ENCODE measurements around the gene LIN7B. TPM values are rescaled to one million over a fixed set of nuclear protein-coding genes. Genes with fewer than 3 reads are reported as not detected.

Gene LIN7B
- total and polyA plus RNA-seq, 2 of the 13 experiments (the other 11 are each of a cell fraction or from before 2014, with no cell fraction given) = 5.3 to 7.6 TPM

- no peak for TF ChIP-seq ZNF562 (CRISPR knock-in tag; IDR thresholded peaks at IDR 0.05; ENCODE audit: borderline replicate concordance)
- TF ChIP-seq KLF6 (CRISPR knock-in tag; IDR thresholded peaks at IDR 0.05) = no peak
- no peak for TF ChIP-seq ZNF672 (CRISPR knock-in tag; IDR thresholded peaks at IDR 0.05)
- TF ChIP-seq SIN3A (IDR thresholded peaks at IDR 0.05; ENCODE audit: borderline replicate concordance, low read depth, low read length) = 0 out of 2 replicates have a peak, but pooled peaks have one; percentile 24
- TF ChIP-seq SMC3 (IDR thresholded peaks at IDR 0.05; ENCODE audit: low read length) = no peak
- no peak for TF ChIP-seq HHEX (CRISPR knock-in tag; IDR thresholded peaks at IDR 0.05)
- no peak for TF ChIP-seq ZNF292 (CRISPR knock-in tag; IDR thresholded peaks at IDR 0.05; ENCODE audit: borderline replicate concordance, low read depth)
- no peak for TF ChIP-seq REXO4 (CRISPR knock-in tag; IDR thresholded peaks at IDR 0.05; ENCODE audit: borderline replicate concordance)
- no peak; the same call in 1 of the 2 replicates for TF ChIP-seq SOX5 (CRISPR knock-in tag; IDR thresholded peaks at IDR 0.05; ENCODE audit: borderline replicate concordance)
- no peak for TF ChIP-seq ZNF317 (CRISPR knock-in tag; IDR thresholded peaks at IDR 0.05)
- 0 out of 2 replicates have a peak, but pooled peaks have one; percentile 28 for TF ChIP-seq ZNF775 (CRISPR knock-in tag; IDR thresholded peaks at IDR 0.05; ENCODE audit: borderline replicate concordance)
- TF ChIP-seq ZNF7 (CRISPR knock-in tag; IDR thresholded peaks at IDR 0.05) = no peak
- TF ChIP-seq JUND (CRISPR knock-in tag; IDR thresholded peaks at IDR 0.05) = no peak
- TF ChIP-seq RXRB (CRISPR knock-in tag; IDR thresholded peaks at IDR 0.05; ENCODE audit: borderline replicate concordance) = no peak; the same call in 1 of the 2 replicates
- peak; percentile 48 for TF ChIP-seq SP2 (CRISPR knock-in tag; IDR thresholded peaks at IDR 0.05)
- TF ChIP-seq ZNF547 (CRISPR knock-in tag; IDR thresholded peaks at IDR 0.05) = peak; percentile 82
- peak; percentile 71 for TF ChIP-seq MYC (CRISPR knock-in tag; IDR thresholded peaks at IDR 0.05; ENCODE audit: borderline replicate concordance)
- peak; percentile 82 for TF ChIP-seq PHF21A (CRISPR knock-in tag; IDR thresholded peaks at IDR 0.05)
- TF ChIP-seq ZKSCAN8 (CRISPR knock-in tag; IDR thresholded peaks at IDR 0.05; ENCODE audit: borderline replicate concordance) = no peak
- no peak for TF ChIP-seq ZNF792 (CRISPR knock-in tag; IDR thresholded peaks at IDR 0.05)
- no peak; the same call in 1 of the 2 replicates for TF ChIP-seq RBAK (CRISPR knock-in tag; IDR thresholded peaks at IDR 0.05)
- TF ChIP-seq MXD3 (CRISPR knock-in tag; IDR thresholded peaks at IDR 0.05) = no peak
- TF ChIP-seq TFDP1 (CRISPR knock-in tag; IDR thresholded peaks at IDR 0.05; ENCODE audit: borderline replicate concordance) = peak; percentile 50; the same call in 1 of the 2 replicates
- no peak; the same call in 1 of the 2 replicates for TF ChIP-seq DPF2 (CRISPR knock-in tag; IDR thresholded peaks at IDR 0.05; ENCODE audit: borderline replicate concordance, low read depth)
- no peak; the same call in 1 of the 2 replicates for TF ChIP-seq ZNF629 (CRISPR knock-in tag; conservative IDR thresholded peaks at IDR 0.05)
- TF ChIP-seq ZNF331 (CRISPR knock-in tag; IDR thresholded peaks at IDR 0.05) = no peak
- no peak for TF ChIP-seq KLF11 (CRISPR knock-in tag; IDR thresholded peaks at IDR 0.05)
- TF ChIP-seq PRMT3 (CRISPR knock-in tag; IDR thresholded peaks at IDR 0.05; ENCODE audit: borderline replicate concordance, low read depth) = no peak
- TF ChIP-seq THRA (CRISPR knock-in tag; IDR thresholded peaks at IDR 0.05; ENCODE audit: borderline replicate concordance) = no peak; the same call in 1 of the 2 replicates
These were observed 36.2 kb downstream of the LIN7B start (continued) for GRCh38 chr19:49150106-49150943.

All from HepG2 (cell line).